ENCODE results near the gene B4GALNT1. TPM values are rescaled to one million over a fixed set of nuclear protein-coding genes. Genes with fewer than 3 reads are reported as not detected.

Gene B4GALNT1
- total and polyA plus RNA-seq, 2 of the 13 experiments (the other 11 are each of a cell fraction or from before 2014, with no cell fraction given), result 4.5 to 5.4 TPM

GRCh38 chr12:57583008-57583831, 49.8 kb downstream of the B4GALNT1 start (continued):
- no peak for TF ChIP-seq ZBTB49 (CRISPR knock-in tag; IDR thresholded peaks at IDR 0.05; ENCODE audit: borderline replicate concordance)
- TF ChIP-seq CBFB (CRISPR knock-in tag; IDR thresholded peaks at IDR 0.05), result no peak
- TF ChIP-seq IRF9 (CRISPR knock-in tag; IDR thresholded peaks at IDR 0.05; ENCODE audit: borderline replicate concordance), result no peak
- no peak for TF ChIP-seq CEBPG (CRISPR knock-in tag; IDR thresholded peaks at IDR 0.05)
- no peak for TF ChIP-seq LRRFIP1 (CRISPR knock-in tag; conservative IDR thresholded peaks at IDR 0.05)
- TF ChIP-seq ZBTB25 (CRISPR knock-in tag; IDR thresholded peaks at IDR 0.05), result no peak
- no peak for TF ChIP-seq ZNF124 (CRISPR knock-in tag; IDR thresholded peaks at IDR 0.05)
- no peak for TF ChIP-seq RFX1 (IDR thresholded peaks at IDR 0.05)
- TF ChIP-seq ARHGAP35 (CRISPR knock-in tag; IDR thresholded peaks at IDR 0.05; ENCODE audit: borderline replicate concordance), result no peak
- TF ChIP-seq ZFP37 (CRISPR knock-in tag; IDR thresholded peaks at IDR 0.05; ENCODE audit: borderline replicate concordance), result no peak
- TF ChIP-seq USF2 (IDR thresholded peaks at IDR 0.05; ENCODE audit: low read depth, low read length), result no peak
- no peak for TF ChIP-seq USF2 (CRISPR knock-in tag; IDR thresholded peaks at IDR 0.05; ENCODE audit: borderline replicate concordance)
- no peak for TF ChIP-seq FOXJ3 (CRISPR knock-in tag; IDR thresholded peaks at IDR 0.05; ENCODE audit: borderline replicate concordance)
